HEK293 (cell line): ENCODE data around the gene LEO1.

Source experiments
- CTCF ChIA-PET: fragments of 350-600 bp; formaldehyde crosslinking; extraction: SDS; loops from one replicate; lab custom pipeline; 2021; ENCODE audit warnings: antibody characterized with exemption; lab: Yijun Ruan, JAX
- POLR2A ChIA-PET: fragments of 300-600 bp; formaldehyde crosslinking; extraction: SDS; loops from one replicate; lab custom pipeline; 2020; ENCODE audit warnings: antibody characterized with exemption, inconsistent platforms; lab: Yijun Ruan, JAX
- H3K27ac ChIP-seq: fragments of 200-500 bp; sonication (Bioruptor generic); 2 replicates; pipeline ENCODE4 v1.5.1; 2014; ENCODE audit warnings: low read depth, low read length, control low read depth, inconsistent platforms; ENCODE audit errors: extremely low read depth
- H3K36me3 ChIP-seq, 2 experiments: fragments of 200-500 bp in 1 of 2; sonication (Bioruptor generic) in 1 of 2; 1 replicate in 1 of 2; 2 replicates in 1 of 2; pipeline ENCODE4 v1.5.1; 2014 to 2017; ENCODE audit warnings: inconsistent platforms in 2 of 2, low read length in 2 of 2; ENCODE audit not compliant: control insufficient read depth in 2 of 2, insufficient read depth in 1 of 2
- H3K4me1 ChIP-seq: fragments of 200-500 bp; sonication (Bioruptor generic); 2 replicates; pipeline ENCODE4 v1.5.1; 2014; ENCODE audit warnings: mild to moderate bottlenecking, low read length, inconsistent platforms; ENCODE audit not compliant: control insufficient read depth, insufficient read depth
- H3K4me3 ChIP-seq: 2 replicates; pipeline ENCODE4 v1.5.1; 2011; ENCODE audit warnings: low read depth, mild to moderate bottlenecking, control low read depth, low read length, moderate library complexity
- H3K9me3 ChIP-seq: fragments of 200-500 bp; sonication (Bioruptor generic); 2 replicates; pipeline ENCODE4 v1.5.1; 2014; ENCODE audit warnings: low read depth, low read length, inconsistent platforms; ENCODE audit not compliant: control insufficient read depth, insufficient read depth
- FEZF1 ChIP-seq: fragments of 450-650 bp; formaldehyde crosslinking; IDR thresholded peaks from 2 replicates; pipeline ENCODE4 v1.5.1; 2016; ENCODE audit warnings: missing biosample characterization, missing genetic modification characterization
- GLI4 ChIP-seq: fragments of 450-650 bp; formaldehyde crosslinking; IDR thresholded peaks from 2 replicates; pipeline ENCODE4 v1.5.1; 2016; ENCODE audit warnings: missing biosample characterization, missing genetic modification characterization
- KLF7 ChIP-seq: fragments of 450-650 bp; formaldehyde crosslinking; IDR thresholded peaks from 2 replicates; pipeline ENCODE4 v1.5.1; 2016; ENCODE audit warnings: missing biosample characterization, missing genetic modification characterization, borderline replicate concordance
- OVOL3 ChIP-seq: fragments of 450-650 bp; formaldehyde crosslinking; IDR thresholded peaks from 2 replicates; pipeline ENCODE4 v1.5.1; 2016; ENCODE audit warnings: missing biosample characterization, missing genetic modification characterization
- RBAK ChIP-seq: fragments of 450-650 bp; formaldehyde crosslinking; IDR thresholded peaks from 2 replicates; pipeline ENCODE4 v1.5.1; 2016; ENCODE audit warnings: missing biosample characterization, missing genetic modification characterization
- TCF7L2 ChIP-seq: IDR thresholded peaks from 2 replicates; pipeline ENCODE4 v1.6.1; 2011; ENCODE audit warnings: low read depth, mild to moderate bottlenecking, inconsistent platforms, low read length, moderate library complexity, borderline replicate concordance
- ZBTB21 ChIP-seq: fragments of 450-650 bp; formaldehyde crosslinking; IDR thresholded peaks from 2 replicates; pipeline ENCODE4 v1.5.1; 2017; ENCODE audit warnings: missing biosample characterization, missing genetic modification characterization
- ZNF10 ChIP-seq: fragments of 450-650 bp; formaldehyde crosslinking; IDR thresholded peaks from 2 replicates; pipeline ENCODE4 v1.5.1; 2017; ENCODE audit warnings: missing biosample characterization, missing genetic modification characterization
- ZNF112 ChIP-seq: fragments of 450-650 bp; formaldehyde crosslinking; IDR thresholded peaks from 2 replicates; pipeline ENCODE4 v1.5.0; 2017; ENCODE audit warnings: missing biosample characterization, missing genetic modification characterization
- ZNF140 ChIP-seq: fragments of 450-650 bp; formaldehyde crosslinking; IDR thresholded peaks from 2 replicates; pipeline ENCODE4 v1.5.1; 2016; ENCODE audit warnings: missing biosample characterization, missing genetic modification characterization
- ZNF146 ChIP-seq: fragments of 450-650 bp; formaldehyde crosslinking; IDR thresholded peaks from 2 replicates; pipeline ENCODE4 v1.5.1; 2016; ENCODE audit warnings: missing biosample characterization, missing genetic modification characterization
- ZNF184 ChIP-seq: fragments of 450-650 bp; IDR thresholded peaks from 2 replicates; pipeline ENCODE4 v1.5.1; 2018; ENCODE audit warnings: missing biosample characterization, mild to moderate bottlenecking, missing genetic modification characterization
- ZNF391 ChIP-seq: fragments of 450-650 bp; formaldehyde crosslinking; IDR thresholded peaks from 2 replicates; pipeline ENCODE4 v1.5.1; 2016; ENCODE audit warnings: low read depth, missing biosample characterization, missing genetic modification characterization, borderline replicate concordance
- ZNF48 ChIP-seq: fragments of 450-650 bp; formaldehyde crosslinking; IDR thresholded peaks from 2 replicates; pipeline ENCODE4 v1.5.1; 2016; ENCODE audit warnings: missing biosample characterization, missing genetic modification characterization
- ZNF623 ChIP-seq: fragments of 450-650 bp; formaldehyde crosslinking; IDR thresholded peaks from 2 replicates; pipeline ENCODE4 v1.5.1; 2016; ENCODE audit warnings: missing biosample characterization, missing genetic modification characterization
- ZSCAN16 ChIP-seq: fragments of 450-650 bp; formaldehyde crosslinking; IDR thresholded peaks from 2 replicates; pipeline ENCODE4 v1.5.1; 2016; ENCODE audit warnings: missing biosample characterization, missing genetic modification characterization
- TF ChIP-seq, protein P1 (sequence below): fragments of 450-650 bp; formaldehyde crosslinking; IDR thresholded peaks from 2 replicates; pipeline ENCODE4 v1.5.1; 2017; ENCODE audit warnings: missing biosample characterization, missing genetic modification characterization
- TF ChIP-seq, protein P2 (sequence below): fragments of 450-650 bp; formaldehyde crosslinking; IDR thresholded peaks from 2 replicates; pipeline ENCODE4 v1.5.1; 2016; ENCODE audit warnings: missing biosample characterization, missing genetic modification characterization
- TF ChIP-seq, protein P3 (sequence below): fragments of 450-650 bp; formaldehyde crosslinking; IDR thresholded peaks from 2 replicates; pipeline ENCODE4 v1.5.1; 2017; ENCODE audit warnings: missing biosample characterization, mild to moderate bottlenecking, missing genetic modification characterization, moderate library complexity
- TF ChIP-seq, protein P4 (sequence below): fragments of 450-650 bp; formaldehyde crosslinking; IDR thresholded peaks from 2 replicates; pipeline ENCODE4 v1.5.1; 2016; ENCODE audit warnings: missing biosample characterization, missing genetic modification characterization, borderline replicate concordance
- TF ChIP-seq, protein P5 (sequence below): fragments of 450-650 bp; formaldehyde crosslinking; IDR thresholded peaks from 2 replicates; pipeline ENCODE4 v1.5.1; 2016; ENCODE audit warnings: missing biosample characterization, missing genetic modification characterization

LEO1 gene

DNA sequence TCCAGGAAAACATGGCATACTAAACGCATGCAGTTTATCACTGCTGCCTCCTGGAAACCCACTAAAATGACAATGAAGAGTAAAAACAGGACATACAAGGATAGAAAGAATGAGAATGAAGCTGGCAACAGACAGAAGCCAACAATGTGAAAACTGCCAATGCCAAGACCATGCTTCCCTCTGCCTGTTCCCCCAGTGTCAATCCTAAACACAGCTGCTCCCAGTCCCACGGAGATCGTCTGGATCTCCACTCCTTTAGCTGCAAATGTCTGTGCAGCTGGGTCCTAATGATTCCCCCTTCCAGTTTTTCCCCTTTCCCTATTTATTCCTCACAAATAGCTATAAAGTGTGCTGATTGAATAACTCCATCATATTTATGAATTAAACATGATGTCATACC lies 16.1 kb downstream of the LEO1 start:
- TF ChIP-seq, protein P1, sequence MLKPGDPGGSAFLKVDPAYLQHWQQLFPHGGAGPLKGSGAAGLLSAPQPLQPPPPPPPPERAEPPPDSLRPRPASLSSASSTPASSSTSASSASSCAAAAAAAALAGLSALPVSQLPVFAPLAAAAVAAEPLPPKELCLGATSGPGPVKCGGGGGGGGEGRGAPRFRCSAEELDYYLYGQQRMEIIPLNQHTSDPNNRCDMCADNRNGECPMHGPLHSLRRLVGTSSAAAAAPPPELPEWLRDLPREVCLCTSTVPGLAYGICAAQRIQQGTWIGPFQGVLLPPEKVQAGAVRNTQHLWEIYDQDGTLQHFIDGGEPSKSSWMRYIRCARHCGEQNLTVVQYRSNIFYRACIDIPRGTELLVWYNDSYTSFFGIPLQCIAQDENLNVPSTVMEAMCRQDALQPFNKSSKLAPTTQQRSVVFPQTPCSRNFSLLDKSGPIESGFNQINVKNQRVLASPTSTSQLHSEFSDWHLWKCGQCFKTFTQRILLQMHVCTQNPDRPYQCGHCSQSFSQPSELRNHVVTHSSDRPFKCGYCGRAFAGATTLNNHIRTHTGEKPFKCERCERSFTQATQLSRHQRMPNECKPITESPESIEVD (tag by site-specific recombination), result no peak
- TF ChIP-seq ZNF140, result no peak
- TF ChIP-seq, protein P2, sequence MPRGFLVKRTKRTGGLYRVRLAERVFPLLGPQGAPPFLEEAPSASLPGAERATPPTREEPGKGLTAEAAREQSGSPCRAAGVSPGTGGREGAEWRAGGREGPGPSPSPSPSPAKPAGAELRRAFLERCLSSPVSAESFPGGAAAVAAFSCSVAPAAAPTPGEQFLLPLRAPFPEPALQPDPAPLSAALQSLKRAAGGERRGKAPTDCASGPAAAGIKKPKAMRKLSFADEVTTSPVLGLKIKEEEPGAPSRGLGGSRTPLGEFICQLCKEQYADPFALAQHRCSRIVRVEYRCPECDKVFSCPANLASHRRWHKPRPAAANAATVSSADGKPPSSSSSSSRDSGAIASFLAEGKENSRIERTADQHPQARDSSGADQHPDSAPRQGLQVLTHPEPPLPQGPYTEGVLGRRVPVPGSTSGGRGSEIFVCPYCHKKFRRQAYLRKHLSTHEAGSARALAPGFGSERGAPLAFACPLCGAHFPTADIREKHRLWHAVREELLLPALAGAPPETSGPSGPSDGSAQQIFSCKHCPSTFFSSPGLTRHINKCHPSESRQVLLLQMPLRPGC (tag by site-specific recombination), result no peak
- H3K27ac ChIP-seq, result no peak overlapping the region
- no peaks in the 10 kb centered on the region for H3K4me1 ChIP-seq
- H3K36me3 ChIP-seq, result peaks cover 32 to 68% of the 10 kb centered on the region in 2 experiments
- no peak overlapping the region for H3K4me3 ChIP-seq
- ChIA-PET POLR2A (interaction anchor here (0.6 kb wide), 1 partner anchor 64 kb away, joined by 3 read pairs; no protein-coding TSS in a partner anchor), CTCF (no interaction called here)
- no peaks in the 10 kb centered on the region for H3K9me3 ChIP-seq

DNA sequence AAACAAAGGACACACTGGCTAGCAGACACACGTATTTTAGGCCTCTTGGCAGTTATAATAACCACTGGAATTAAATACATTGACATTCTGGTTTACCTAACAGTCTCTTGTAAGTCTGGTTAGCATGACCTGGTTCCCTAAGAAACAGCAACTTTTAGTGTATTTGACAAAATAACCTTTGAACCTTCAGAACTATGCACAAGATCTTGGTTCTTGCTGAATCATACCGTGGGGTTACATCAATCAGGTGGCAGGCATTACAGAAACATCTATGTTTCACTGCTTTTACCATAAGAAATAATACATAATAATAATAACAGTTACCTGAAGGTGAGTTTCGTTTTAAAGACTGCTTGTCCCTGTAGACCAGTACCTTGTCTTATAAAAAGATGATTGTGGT lies 18.8 kb downstream of the LEO1 start:
- ChIA-PET CTCF (no interaction called here), POLR2A (no interaction called here)
- Histone ChIP-seq H3K27ac (no peak overlapping the region), H3K4me1 (no peaks in the 10 kb centered on the region), H3K36me3 (peaks cover 34 to 75% of the 10 kb centered on the region in 2 experiments), H3K4me3 (no peak overlapping the region), H3K9me3 (no peaks in the 10 kb centered on the region)
- TF ChIP-seq, protein P3, sequence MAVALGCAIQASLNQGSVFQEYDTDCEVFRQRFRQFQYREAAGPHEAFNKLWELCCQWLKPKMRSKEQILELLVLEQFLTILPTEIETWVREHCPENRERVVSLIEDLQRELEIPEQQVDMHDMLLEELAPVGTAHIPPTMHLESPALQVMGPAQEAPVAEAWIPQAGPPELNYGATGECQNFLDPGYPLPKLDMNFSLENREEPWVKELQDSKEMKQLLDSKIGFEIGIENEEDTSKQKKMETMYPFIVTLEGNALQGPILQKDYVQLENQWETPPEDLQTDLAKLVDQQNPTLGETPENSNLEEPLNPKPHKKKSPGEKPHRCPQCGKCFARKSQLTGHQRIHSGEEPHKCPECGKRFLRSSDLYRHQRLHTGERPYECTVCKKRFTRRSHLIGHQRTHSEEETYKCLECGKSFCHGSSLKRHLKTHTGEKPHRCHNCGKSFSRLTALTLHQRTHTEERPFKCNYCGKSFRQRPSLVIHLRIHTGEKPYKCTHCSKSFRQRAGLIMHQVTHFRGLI, result no peak
- TF ChIP-seq ZNF623 (tag by site-specific recombination) (no peak), FEZF1 (tag by site-specific recombination) (no peak), ZSCAN16 (tag by site-specific recombination) (no peak), ZNF184 (tag by site-specific recombination) (no peak), KLF7 (no peak), GLI4 (tag by site-specific recombination) (no peak), ZNF48 (tag by site-specific recombination) (no peak)

DNA sequence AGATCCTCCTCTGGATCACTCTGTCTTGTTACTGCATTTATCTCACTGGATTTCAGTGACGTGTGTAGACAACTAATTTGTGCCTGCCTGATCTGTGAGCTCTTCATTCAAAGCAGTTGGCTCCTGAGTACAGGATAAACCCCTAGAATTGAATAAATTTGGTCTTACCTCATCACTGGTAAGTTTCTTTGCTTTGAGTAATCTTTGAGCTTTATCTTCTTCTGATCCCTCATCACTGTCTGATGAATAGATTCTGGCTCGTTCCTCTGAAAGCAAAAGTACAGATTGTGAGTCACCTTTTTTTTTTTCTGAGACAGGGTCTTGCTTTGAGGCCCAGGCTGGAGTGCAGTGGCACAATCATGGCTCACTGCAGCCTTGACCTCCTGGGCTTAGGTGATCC lies 24.5 kb downstream of the LEO1 start:
- no peaks in the 10 kb centered on the region for H3K9me3 ChIP-seq
- peaks cover 40 to 63% of the 10 kb centered on the region in 2 experiments for H3K36me3 ChIP-seq
- H3K4me3 ChIP-seq, result no peak overlapping the region
- H3K4me1 ChIP-seq, result no peaks in the 10 kb centered on the region
- H3K27ac ChIP-seq, result no peak overlapping the region
- ChIA-PET CTCF (no interaction called here), POLR2A (no interaction called here)
- TF ChIP-seq ZNF146 (tag by site-specific recombination), result no peak
- TF ChIP-seq ZNF10 (tag by site-specific recombination), result no peak
- TF ChIP-seq ZNF391 (tag by site-specific recombination), result no peak
- TF ChIP-seq OVOL3, result no peak
- TF ChIP-seq, protein P4, sequence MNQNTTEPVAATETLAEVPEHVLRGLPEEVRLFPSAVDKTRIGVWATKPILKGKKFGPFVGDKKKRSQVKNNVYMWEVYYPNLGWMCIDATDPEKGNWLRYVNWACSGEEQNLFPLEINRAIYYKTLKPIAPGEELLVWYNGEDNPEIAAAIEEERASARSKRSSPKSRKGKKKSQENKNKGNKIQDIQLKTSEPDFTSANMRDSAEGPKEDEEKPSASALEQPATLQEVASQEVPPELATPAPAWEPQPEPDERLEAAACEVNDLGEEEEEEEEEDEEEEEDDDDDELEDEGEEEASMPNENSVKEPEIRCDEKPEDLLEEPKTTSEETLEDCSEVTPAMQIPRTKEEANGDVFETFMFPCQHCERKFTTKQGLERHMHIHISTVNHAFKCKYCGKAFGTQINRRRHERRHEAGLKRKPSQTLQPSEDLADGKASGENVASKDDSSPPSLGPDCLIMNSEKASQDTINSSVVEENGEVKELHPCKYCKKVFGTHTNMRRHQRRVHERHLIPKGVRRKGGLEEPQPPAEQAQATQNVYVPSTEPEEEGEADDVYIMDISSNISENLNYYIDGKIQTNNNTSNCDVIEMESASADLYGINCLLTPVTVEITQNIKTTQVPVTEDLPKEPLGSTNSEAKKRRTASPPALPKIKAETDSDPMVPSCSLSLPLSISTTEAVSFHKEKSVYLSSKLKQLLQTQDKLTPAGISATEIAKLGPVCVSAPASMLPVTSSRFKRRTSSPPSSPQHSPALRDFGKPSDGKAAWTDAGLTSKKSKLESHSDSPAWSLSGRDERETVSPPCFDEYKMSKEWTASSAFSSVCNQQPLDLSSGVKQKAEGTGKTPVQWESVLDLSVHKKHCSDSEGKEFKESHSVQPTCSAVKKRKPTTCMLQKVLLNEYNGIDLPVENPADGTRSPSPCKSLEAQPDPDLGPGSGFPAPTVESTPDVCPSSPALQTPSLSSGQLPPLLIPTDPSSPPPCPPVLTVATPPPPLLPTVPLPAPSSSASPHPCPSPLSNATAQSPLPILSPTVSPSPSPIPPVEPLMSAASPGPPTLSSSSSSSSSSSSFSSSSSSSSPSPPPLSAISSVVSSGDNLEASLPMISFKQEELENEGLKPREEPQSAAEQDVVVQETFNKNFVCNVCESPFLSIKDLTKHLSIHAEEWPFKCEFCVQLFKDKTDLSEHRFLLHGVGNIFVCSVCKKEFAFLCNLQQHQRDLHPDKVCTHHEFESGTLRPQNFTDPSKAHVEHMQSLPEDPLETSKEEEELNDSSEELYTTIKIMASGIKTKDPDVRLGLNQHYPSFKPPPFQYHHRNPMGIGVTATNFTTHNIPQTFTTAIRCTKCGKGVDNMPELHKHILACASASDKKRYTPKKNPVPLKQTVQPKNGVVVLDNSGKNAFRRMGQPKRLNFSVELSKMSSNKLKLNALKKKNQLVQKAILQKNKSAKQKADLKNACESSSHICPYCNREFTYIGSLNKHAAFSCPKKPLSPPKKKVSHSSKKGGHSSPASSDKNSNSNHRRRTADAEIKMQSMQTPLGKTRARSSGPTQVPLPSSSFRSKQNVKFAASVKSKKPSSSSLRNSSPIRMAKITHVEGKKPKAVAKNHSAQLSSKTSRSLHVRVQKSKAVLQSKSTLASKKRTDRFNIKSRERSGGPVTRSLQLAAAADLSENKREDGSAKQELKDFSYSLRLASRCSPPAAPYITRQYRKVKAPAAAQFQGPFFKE, result no peak
- no peak for TF ChIP-seq ZNF112 (tag by site-specific recombination)
- TF ChIP-seq, protein P5, sequence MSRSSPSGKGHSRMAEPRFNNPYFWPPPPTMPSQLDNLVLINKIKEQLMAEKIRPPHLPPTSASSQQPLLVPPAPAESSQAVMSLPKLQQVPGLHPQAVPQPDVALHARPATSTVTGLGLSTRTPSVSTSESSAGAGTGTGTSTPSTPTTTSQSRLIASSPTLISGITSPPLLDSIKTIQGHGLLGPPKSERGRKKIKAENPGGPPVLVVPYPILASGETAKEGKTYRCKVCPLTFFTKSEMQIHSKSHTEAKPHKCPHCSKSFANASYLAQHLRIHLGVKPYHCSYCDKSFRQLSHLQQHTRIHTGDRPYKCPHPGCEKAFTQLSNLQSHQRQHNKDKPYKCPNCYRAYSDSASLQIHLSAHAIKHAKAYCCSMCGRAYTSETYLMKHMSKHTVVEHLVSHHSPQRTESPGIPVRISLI (tag by site-specific recombination), result no peak
- TF ChIP-seq RBAK, result no peak
- no peak for TF ChIP-seq ZBTB21 (tag by site-specific recombination)
- no peak for TF ChIP-seq TCF7L2
